Measurements from ENCODE around the gene SULF2.

- TF ChIP-seq CTCF (conservative IDR thresholded peaks at IDR 0.05) (no peak), EZH2 (IDR thresholded peaks at IDR 0.05; ENCODE audit: low read depth) (no peak)
Measured at GRCh38 chr20:47789764-47790579, 4.7 kb upstream of the SULF2 start.

All from PC-9 (cell line).